Activated CD4-positive, alpha-beta T cell treated with anti-CD3 and anti-CD28 coated beads for 36 hours (primary cell): Measurements from ENCODE around the gene RAPGEF1. TPM values are rescaled to one million over a fixed set of nuclear protein-coding genes. Genes with fewer than 3 reads are reported as not detected.
A peak's percentile ranks its signal among the peaks of the same experiment; 100 is the strongest.

Experiments
- ATAC-seq: fragments of 200-7000 bp; cut with Tn5 transposase; one replicate; pipeline ENCODE4 v1.10.0; 2021; ENCODE audit warnings: mild to moderate bottlenecking, moderate library complexity
- CTCF ChIA-PET: fragments of 350-600 bp; sonication (Branson Sonifier 250); formaldehyde crosslinking; loops from one replicate; lab custom pipeline; 2021; ENCODE audit warnings: antibody characterized with exemption; lab: Charles Lee
- POLR2A ChIA-PET: fragments of 350-600 bp; sonication (Branson Sonifier 250); formaldehyde crosslinking; loops from one replicate; lab custom pipeline; 2021; ENCODE audit warnings: antibody characterized with exemption, inconsistent platforms; lab: Charles Lee
- DNase-seq: peaks from one replicate; pipeline ENCODE4 v3.0.0-alpha.2; 2020
- H3K27ac Mint-ChIP-seq: one replicate; pipeline ENCODE4 v1.8.0; 2021; ENCODE audit warnings: mixed read lengths
- H3K27me3 Mint-ChIP-seq: one replicate; pipeline ENCODE4 v1.8.0; 2021; ENCODE audit warnings: mixed read lengths
- H3K36me3 Mint-ChIP-seq: one replicate; pipeline ENCODE4 v1.8.0; 2021; ENCODE audit warnings: low read depth, mixed read lengths
- H3K4me1 Mint-ChIP-seq: one replicate; pipeline ENCODE4 v1.8.0; 2021; ENCODE audit warnings: mixed read lengths
- H3K4me3 Mint-ChIP-seq: one replicate; pipeline ENCODE4 v1.8.0; 2021; ENCODE audit warnings: mild to moderate bottlenecking, moderate library complexity, mixed read lengths
- H3K9me3 Mint-ChIP-seq: one replicate; pipeline ENCODE4 v1.8.0; 2021; ENCODE audit warnings: low read depth, mixed read lengths
- intact Hi-C, 2 experiments: fragments of 100-400 bp; cut with DNase I in 1 of 2; cut with micrococcal nuclease in 1 of 2; formaldehyde crosslinking; loops; one replicate each; pipeline versions ENCODE4 v1.14.2 to v1.15.1; 2022 to 2024; cut with DNase I, micrococcal nuclease
- total RNA-seq, 2 experiments: library from RNA; stranded (reverse); gene quantifications; one replicate each; pipeline ENCODE4 v1.2.3, GENCODE V29; 2021

RAPGEF1 gene
- total RNA-seq, 2 experiments from 2014 or later = 86.7 to 108 TPM

- ChIA-PET POLR2A (no interaction called here), CTCF (interaction anchor here (0.6 kb wide), 1 partner anchor 14 kb away, joined by 3 read pairs; no protein-coding TSS in a partner anchor)
- Mint-ChIP-seq H3K27me3 (no peaks in the 10 kb centered on the region), H3K9me3 (no peaks in the 10 kb centered on the region), H3K27ac (no peak overlapping the region), H3K4me3 (no peak overlapping the region), H3K36me3 (no peaks in the 10 kb centered on the region), H3K4me1 (peaks cover 74% of the 10 kb centered on the region)
- intact Hi-C loops = no loop called here
- DNase-seq (no peak), ATAC-seq (no peak)
Measured at GRCh38 chr9:131700765-131701435, 39.0 kb downstream of the RAPGEF1 start.

DNA sequence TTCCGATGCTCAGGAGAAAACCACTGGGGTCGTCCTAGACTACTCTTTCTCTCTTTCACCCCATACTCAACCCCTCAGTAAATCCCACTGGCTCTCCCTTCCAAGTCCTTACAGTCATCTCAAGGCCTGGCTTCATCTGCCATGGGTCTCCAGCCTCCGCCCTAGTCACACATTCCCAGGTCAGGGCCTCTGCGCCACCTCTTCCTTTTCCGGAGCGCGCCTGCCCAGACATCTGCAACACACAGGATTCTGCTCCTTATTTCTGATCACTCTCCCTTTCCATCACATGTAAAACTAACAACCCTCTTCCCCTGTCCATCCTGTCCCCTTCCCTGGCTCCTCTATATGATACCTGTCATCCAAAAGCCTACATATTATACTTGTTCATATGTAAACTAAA, 39.8 kb downstream of the RAPGEF1 start:
- ChIA-PET CTCF (no interaction called here), POLR2A (no interaction called here)
- DNase-seq (no peak), ATAC-seq (no peak)
- intact Hi-C loops = no loop called here
- Mint-ChIP-seq H3K4me3 (no peak overlapping the region), H3K27me3 (no peaks in the 10 kb centered on the region), H3K36me3 (peaks cover 3% of the 10 kb centered on the region), H3K9me3 (no peaks in the 10 kb centered on the region), H3K27ac (no peak overlapping the region), H3K4me1 (peaks cover 74% of the 10 kb centered on the region)

- Mint-ChIP-seq H3K9me3 (no peaks in the 10 kb centered on the region), H3K27ac (no peak overlapping the region), H3K4me1 (peaks cover 73% of the 10 kb centered on the region), H3K4me3 (no peak overlapping the region), H3K36me3 (peaks cover 3% of the 10 kb centered on the region), H3K27me3 (no peaks in the 10 kb centered on the region)
- DNase-seq (no peak), ATAC-seq (no peak)
- ChIA-PET CTCF (interaction anchor here (0.8 kb wide), 3 partner anchors 73 to 122 kb away, joined by 3 read pairs; no protein-coding TSS in a partner anchor), POLR2A (no interaction called here)
- intact Hi-C loops = no loop called here
Measured at GRCh38 chr9:131698618-131698985, 41.3 kb downstream of the RAPGEF1 start.

- Mint-ChIP-seq H3K9me3 (no peaks in the 10 kb centered on the region), H3K4me3 (no peak overlapping the region), H3K4me1 (peaks cover 73% of the 10 kb centered on the region), H3K27ac (peak overlapping the region; percentile 51), H3K36me3 (peaks cover 3% of the 10 kb centered on the region), H3K27me3 (no peaks in the 10 kb centered on the region)
- ATAC-seq (peak; percentile 58), DNase-seq (no peak)
- intact Hi-C loops = no loop called here
- CTCF ChIA-PET = interaction anchor here (0.8 to 1.8 kb wide), 4 partner anchors 21 to 121 kb away, joined by 3 to 8 read pairs (median 3); no protein-coding TSS in a partner anchor
- POLR2A ChIA-PET = no interaction called here
Measured at GRCh38 chr9:131697908-131698617, 41.8 kb downstream of the RAPGEF1 start.

GRCh38 chr9:131697097-131697496, 42.8 kb downstream of the RAPGEF1 start:
- no peak for DNase-seq
- CTCF ChIA-PET = interaction anchor here (0.6 to 1.8 kb wide), 7 partner anchors 8 to 46 kb away, joined by 3 to 8 read pairs (median 3); no protein-coding TSS in a partner anchor
- Mint-ChIP-seq H3K27me3 (no peaks in the 10 kb centered on the region), H3K4me1 (peaks cover 76% of the 10 kb centered on the region), H3K9me3 (no peaks in the 10 kb centered on the region), H3K4me3 (no peak overlapping the region), H3K36me3 (peaks cover 3% of the 10 kb centered on the region), H3K27ac (no peak overlapping the region)
- intact Hi-C loops = no loop called here
- ATAC-seq = no peak
- POLR2A ChIA-PET = interaction anchor here (0.7 kb wide), 1 partner anchor 35 kb away, joined by 4 read pairs; no protein-coding TSS in a partner anchor

DNA sequence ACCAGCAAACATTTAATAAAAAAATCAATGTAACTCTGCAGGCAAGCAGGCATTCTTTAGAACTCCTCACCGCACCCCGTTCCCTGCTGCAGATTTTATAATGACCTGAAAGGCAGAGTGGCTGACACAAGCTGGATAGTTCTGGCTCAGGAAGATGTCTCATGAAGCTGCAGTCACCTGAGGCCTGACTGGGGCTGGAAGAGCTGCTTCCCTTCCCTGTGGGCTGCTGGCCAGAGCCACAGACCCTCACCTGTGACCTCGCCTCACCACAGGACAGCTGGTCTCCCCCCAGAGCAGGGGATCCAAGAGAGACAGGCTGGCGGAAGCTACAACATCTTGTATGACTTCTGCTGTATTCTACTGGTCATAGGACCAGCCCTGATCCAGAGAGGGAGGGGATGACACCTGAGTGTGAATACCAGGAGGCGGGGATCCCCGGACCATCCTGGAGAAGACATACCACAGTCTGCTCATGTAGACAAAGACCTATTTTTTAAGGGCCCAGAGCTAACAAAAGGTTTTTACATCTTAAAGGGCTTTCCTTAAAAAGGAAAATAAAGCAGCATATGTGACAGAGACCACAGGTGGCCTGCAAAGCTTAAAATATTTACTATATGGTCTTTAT, 43.9 kb downstream of the RAPGEF1 start:
- POLR2A ChIA-PET = no interaction called here
- ATAC-seq (no peak), DNase-seq (no peak)
- Mint-ChIP-seq H3K27ac (no peak overlapping the region), H3K27me3 (no peaks in the 10 kb centered on the region), H3K36me3 (peaks cover 3% of the 10 kb centered on the region), H3K9me3 (no peaks in the 10 kb centered on the region), H3K4me1 (peaks cover 80% of the 10 kb centered on the region), H3K4me3 (no peak overlapping the region)
- CTCF ChIA-PET = interaction anchor here (1.0 to 1.4 kb wide), 2 partner anchors 8 to 14 kb away, joined by 3 to 4 read pairs; no protein-coding TSS in a partner anchor
- intact Hi-C loops = no loop called here

DNA sequence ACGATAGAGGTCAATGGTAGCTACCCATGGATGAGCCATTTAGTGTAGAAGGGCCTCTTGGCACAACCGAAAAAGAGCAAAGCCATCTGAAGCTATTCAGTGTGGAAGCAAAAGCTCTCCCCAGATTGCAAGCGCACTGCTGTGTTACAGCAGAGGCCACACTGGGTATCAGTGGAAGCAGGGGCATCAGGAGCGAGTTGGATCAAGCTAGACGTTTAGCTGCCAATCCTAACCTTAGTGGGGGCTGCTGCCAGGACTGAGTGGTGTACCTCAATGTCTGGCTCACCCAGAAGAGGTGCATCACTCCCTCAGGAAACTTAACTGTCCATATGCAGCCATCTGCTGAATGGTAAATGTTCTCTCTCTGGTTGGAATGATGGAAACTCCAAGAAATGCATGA, 44.5 kb downstream of the RAPGEF1 start:
- H3K27ac Mint-ChIP-seq = no peak overlapping the region
- no peaks in the 10 kb centered on the region for H3K9me3 Mint-ChIP-seq
- POLR2A ChIA-PET = no interaction called here
- DNase-seq (no peak), ATAC-seq (no peak)
- intact Hi-C loops = no loop called here
- CTCF ChIA-PET = interaction anchor here (1.4 kb wide), 1 partner anchor 9 kb away, joined by 4 read pairs; no protein-coding TSS in a partner anchor
- peaks cover 85% of the 10 kb centered on the region for H3K4me1 Mint-ChIP-seq
- H3K4me3 Mint-ChIP-seq = no peak overlapping the region
- peaks cover 3% of the 10 kb centered on the region for H3K36me3 Mint-ChIP-seq
- no peaks in the 10 kb centered on the region for H3K27me3 Mint-ChIP-seq

DNA sequence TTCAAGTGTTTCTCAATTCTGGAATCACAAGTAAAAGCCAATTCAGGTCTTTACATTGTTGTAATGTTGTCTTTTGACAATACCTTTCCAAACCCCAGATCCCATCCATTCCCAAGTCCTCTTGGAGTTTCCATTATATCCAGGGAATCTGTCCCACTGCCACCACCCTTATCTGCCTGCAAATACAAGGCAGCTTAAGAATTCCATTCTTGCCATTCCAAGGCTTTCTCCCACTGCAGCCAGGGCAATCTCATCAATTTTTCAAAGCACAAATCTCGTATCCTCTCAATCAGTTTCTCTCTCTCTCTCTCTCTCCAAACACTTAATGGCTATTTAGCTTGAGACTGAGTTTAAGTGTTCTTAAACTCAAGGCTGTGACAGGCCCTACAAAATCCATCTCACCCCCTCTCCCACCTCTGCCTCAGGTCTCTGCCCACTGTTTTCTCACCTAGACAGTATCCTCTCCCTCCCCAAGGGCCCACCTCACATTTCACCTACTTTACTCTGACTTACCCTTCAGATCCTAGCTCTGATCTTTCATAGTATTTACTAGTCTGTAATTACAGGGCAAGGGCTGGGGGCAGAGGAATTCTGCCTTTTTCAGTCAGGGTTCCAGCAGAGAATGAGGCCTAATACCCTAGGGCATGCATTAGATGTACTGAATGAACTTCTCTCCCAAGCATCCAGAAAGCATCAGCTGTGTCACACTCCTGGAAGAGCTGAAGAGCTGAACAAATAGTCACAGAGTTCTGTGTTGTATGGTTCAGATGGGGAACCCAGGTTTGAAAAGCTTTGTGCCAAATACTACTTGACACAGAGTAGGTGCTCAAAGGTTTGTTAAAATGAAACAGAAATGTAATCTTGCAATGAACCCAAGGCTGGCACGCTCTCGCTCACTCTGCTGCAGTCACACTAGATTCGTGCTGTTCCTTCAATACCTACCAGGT, 46.0 kb downstream of the RAPGEF1 start:
- ATAC-seq (no peak), DNase-seq (no peak)
- peaks cover 3% of the 10 kb centered on the region for H3K36me3 Mint-ChIP-seq
- intact Hi-C loops = no loop called here
- ChIA-PET CTCF (interaction anchor here (0.7 kb wide), 1 partner anchor 8 kb away, joined by 3 read pairs; no protein-coding TSS in a partner anchor), POLR2A (interaction anchor here (0.6 kb wide), 1 partner anchor 14 kb away, joined by 3 read pairs; no protein-coding TSS in a partner anchor)
- no peaks in the 10 kb centered on the region for H3K9me3 Mint-ChIP-seq
- H3K27me3 Mint-ChIP-seq = no peaks in the 10 kb centered on the region
- peaks cover 82% of the 10 kb centered on the region for H3K4me1 Mint-ChIP-seq
- no peak overlapping the region for H3K4me3 Mint-ChIP-seq
- H3K27ac Mint-ChIP-seq = peak overlapping the region; percentile 3

DNA sequence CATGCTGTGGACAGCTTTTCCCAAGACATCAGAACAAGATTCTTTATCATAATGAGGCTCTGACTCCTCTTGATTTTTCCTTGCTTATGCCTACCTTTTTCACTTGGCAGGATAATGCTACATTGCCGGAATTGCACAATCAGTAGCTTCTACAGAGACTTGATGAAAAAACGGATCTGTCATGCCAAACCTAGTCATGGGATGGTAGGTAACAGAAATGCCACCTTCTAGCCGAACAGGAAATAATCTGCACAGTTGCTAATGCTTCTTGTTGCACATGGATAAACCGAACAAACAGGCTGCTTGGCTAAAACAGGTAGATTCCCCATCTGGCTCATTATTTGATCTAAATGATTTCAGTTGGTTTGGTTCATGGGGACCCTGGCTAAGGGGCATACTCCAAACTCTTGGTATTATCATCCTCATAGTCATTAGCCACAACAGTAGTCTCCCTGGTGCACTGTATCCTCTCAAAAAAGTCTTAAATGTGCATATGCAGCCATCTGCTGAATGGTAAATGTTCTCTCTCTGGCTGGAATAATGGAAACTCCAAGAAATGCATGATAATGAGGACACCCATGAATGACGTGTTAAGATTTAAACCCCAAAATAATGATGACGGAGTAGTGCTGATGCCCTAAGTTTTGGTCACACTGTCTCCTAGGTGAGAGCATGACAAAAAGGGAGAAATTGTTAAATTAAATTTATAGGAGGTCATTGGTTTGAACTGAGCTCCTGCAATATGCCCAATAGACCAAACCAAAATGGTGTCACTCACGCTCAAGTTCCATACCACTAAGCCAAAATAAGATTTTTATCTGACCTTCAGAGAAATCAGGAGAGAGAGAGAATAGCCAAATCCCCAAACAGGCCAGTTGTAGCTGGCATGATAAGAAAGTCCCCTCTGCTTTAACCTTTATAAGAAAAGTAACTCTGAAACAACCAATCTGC, 47.0 kb downstream of the RAPGEF1 start:
- H3K9me3 Mint-ChIP-seq = no peaks in the 10 kb centered on the region
- peaks cover 3% of the 10 kb centered on the region for H3K36me3 Mint-ChIP-seq
- H3K4me1 Mint-ChIP-seq = peaks cover 80% of the 10 kb centered on the region
- no peak overlapping the region for H3K27ac Mint-ChIP-seq
- no peaks in the 10 kb centered on the region for H3K27me3 Mint-ChIP-seq
- POLR2A ChIA-PET = interaction anchor here (0.6 kb wide), 1 partner anchor 13 kb away, joined by 3 read pairs; no protein-coding TSS in a partner anchor
- CTCF ChIA-PET = interaction anchor here (0.7 to 2.0 kb wide), 6 partner anchors 9 to 48 kb away, joined by 3 to 5 read pairs (median 3); no protein-coding TSS in a partner anchor
- no peak for ATAC-seq
- DNase-seq = no peak
- no peak overlapping the region for H3K4me3 Mint-ChIP-seq
- intact Hi-C loops = no loop called here
